Stimulated activated CD4-positive, alpha-beta T cell treated with anti-CD3 and anti-CD28 coated beads, Interleukin-1b, Interleukin-23, amount 100 ng/mL, for 48 hours (primary cell): ENCODE measurements around the gene ADAM10.

ENCODE experiments used
- DNase-seq: peaks from one replicate; pipeline ENCODE4 v3.0.0-alpha.2; 2020

The ADAM10 gene

GRCh38 chr15:58549013-58549784 lies 200.3 kb downstream of the ADAM10 start:
- DNase-seq, result no peak

- DNase-seq, result no peak
Observed at GRCh38 chr15:58548308-58549012, 201.0 kb downstream of the ADAM10 start.

DNA sequence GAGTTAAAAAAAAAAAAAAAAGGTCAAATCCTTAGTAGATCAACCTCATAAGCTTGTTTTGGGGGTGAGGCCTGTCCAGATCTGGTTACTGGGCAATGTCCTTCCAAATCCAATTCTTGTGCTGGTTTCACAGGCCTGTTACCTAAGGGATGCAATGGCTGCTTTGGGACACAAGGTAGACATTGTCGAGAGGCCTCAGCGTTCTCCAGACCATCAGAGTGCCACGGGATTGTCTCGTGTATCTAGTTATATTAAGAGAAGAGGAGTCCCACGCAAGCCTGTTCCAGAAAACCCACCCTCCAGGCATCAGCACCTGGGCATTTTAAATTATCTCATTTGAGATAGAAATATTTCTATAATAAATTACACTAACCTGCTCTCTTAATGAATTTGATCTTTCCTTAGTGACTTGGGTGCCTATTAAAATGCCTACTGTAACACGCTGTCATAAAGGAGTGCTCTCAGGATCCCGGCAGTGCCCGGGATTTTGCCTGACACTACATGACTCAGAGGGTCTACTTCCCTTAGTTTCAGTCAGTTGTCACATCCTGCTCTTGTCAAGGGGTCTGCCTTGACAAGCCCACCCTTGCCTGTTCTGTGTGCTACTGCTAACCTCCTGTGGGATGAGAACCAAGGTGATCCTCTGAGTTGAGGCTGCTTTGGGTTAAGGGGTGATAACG lies 201.7 kb downstream of the ADAM10 start:
- DNase-seq, result no peak

GRCh38 chr15:58546635-58547627 lies 202.6 kb downstream of the ADAM10 start:
- DNase-seq, result no peak

GRCh38 chr15:58546066-58546591 lies 203.4 kb downstream of the ADAM10 start:
- no peak for DNase-seq

- DNase-seq, result peak; percentile 45
Observed at GRCh38 chr15:58545307-58546065, 204.0 kb downstream of the ADAM10 start.

- DNase-seq, result no peak
Observed at GRCh38 chr15:58544756-58545155, 204.8 kb downstream of the ADAM10 start.

GRCh38 chr15:58543664-58544335 lies 205.7 kb downstream of the ADAM10 start:
- DNase-seq, result no peak

DNA sequence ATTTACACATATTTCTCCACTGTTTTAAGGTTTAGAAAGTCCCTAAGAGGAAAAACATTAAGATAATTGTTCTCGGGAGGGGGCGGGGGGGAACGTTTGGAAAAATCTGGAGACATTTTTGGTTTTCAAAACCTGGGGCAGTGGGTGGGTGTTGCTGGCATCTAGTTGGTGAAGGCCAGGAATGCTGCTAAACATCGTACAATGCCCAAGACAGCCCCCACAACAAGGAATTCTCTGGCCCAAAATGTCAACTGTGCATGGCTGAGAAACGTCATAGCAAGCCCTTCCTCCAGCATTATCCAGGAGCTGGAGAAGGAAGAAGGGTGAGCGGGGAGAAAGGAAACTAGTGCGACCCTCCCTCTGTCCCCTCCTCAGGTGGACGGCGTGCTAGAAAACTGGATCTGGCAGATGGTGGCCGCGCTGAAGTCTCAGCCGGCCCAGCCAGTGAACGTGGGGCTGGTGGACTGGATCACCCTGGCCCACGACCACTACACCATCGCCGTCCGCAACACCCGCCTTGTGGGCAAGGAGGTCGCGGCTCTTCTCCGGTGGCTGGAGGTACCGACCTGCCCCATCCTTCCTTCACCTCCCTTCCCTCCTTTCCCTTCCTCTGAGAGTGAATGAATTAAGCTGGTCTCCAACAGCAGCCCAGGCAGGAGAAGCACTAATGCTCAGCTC lies 208.0 kb downstream of the ADAM10 start:
- no peak for DNase-seq

- no peak for DNase-seq
Observed at GRCh38 chr15:58539548-58539947, 210.0 kb downstream of the ADAM10 start.

DNA sequence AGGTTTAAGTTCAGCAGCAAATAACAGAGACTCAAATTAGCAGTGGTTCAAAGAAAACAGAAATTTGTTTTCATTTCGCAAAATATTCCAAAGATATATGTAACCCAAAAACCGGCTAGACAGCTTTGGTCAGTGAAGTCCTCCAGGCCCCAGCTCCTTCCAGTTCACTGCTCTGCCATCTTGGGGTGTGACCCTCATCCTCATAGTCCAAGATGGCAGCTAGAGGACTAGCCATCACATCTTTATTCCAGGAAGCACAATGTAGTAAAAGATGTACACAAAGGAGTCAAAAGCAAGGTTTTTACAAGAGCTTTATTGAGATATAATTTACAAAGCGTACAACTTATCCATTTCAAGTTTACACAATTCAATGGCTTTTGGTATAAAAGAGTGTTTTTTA lies 210.6 kb downstream of the ADAM10 start:
- DNase-seq, result no peak
